Activated T-helper 1 cell treated with Interleukin-2 at 50 U/mL for 16 hours (primary cell): ENCODE measurements around the gene CNTNAP4.

ENCODE experiments used
- DNase-seq: peaks from one replicate; pipeline ENCODE4 v3.0.0-alpha.2; 2020; ENCODE audit warnings: low read depth

Gene CNTNAP4

GRCh38 chr16:76490036-76490639 is 212.9 kb downstream of the CNTNAP4 start:
- DNase-seq, result no peak

DNA sequence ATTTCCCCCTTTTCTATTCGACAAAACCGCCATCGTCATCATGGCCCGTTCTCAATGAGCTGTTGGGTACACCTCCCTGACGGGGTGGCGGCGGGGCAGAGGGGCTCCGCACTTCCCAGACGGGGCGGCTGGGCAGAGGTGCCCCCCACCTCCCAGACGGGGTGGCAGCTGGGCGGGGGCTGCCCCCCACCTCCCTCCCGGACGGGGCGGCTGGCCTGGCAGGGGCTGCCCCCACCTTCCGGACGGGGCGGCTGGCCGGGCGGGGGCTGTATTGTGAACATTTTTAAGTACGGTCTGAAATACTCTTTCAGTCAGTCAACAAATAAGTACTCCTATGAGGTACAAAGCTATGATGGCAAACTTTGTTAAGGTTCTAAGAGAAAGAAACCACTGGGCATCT is 222.8 kb downstream of the CNTNAP4 start:
- DNase-seq, result no peak

DNA sequence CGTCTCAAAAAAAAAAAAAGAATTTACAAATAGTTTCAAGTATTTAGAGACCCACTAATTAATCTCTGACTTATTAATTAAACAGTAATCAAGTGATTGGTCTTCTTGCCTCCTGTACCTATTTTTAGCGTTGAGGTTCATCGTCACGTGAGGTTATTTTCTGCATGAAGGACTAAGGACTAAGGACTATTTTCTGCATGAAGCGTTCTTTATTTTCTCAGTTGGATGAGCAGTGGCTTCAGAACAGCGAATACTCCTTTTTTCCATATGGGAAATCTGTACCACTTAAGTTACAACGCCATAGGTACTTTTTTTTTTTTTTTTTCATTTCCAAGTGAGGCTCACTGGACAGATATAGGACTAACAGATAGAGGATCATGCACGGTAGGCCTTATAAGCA is 224.9 kb downstream of the CNTNAP4 start:
- DNase-seq, result no peak

GRCh38 chr16:76502555-76502954 is 225.4 kb downstream of the CNTNAP4 start:
- no peak for DNase-seq

DNA sequence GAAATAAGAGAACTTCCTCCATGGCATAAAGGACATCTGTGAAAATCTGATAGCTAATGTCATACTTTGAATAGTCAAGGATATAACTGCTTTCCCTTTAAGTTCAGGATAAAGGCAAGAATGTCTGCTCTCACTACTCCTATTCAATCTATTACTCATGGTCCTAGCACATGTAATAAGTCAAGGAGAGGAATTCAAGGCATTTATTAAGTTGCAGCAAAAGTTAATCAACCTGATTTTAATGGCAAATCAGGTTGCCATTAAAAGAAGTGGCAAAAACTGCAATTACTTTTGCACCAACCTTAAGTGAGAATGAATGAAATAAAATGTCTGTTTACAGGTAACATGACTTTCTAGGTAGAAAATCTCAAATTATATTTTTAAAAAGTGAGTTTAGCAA is 225.9 kb downstream of the CNTNAP4 start:
- DNase-seq, result no peak

DNA sequence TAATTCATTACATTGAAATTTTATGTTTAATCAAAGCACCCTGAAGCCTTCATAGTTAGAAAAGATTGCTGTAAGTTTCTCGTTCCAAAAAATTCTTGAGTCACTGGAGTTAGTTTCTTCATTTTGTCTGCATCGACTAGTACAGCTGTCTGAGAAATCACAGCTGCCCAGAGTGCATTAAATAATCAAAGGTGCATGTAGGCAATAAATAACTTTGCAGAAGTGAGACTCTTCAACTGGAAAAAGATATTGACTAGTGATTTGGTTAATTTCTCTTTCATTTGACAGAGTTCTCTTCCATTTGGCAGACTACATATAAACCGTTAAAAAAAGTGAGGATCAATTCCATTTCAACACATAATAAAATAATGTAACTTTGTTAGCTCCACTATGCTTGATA is 234.0 kb downstream of the CNTNAP4 start:
- DNase-seq, result no peak

DNA sequence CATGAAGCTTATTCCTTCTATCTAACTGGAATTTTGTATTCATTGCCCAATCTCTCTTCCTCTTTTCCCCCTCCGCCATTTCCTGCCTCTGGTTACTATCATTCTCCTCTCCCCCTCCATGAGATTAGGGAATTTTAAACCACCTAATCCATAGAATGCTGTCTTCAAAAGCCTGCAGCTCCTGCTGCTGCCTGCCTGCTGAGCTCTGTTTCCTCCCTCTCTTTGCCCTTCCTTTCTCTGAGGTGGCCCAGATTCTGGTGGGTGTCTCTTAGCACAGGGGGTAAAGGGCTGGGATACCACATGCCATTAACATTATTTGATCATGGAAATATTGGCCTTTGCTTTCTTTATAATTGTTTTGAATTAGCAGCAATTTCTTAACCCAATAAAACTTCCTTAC is 241.6 kb downstream of the CNTNAP4 start:
- no peak for DNase-seq

- DNase-seq, result no peak
Measured at GRCh38 chr16:76524356-76524755, 247.2 kb downstream of the CNTNAP4 start.

DNA sequence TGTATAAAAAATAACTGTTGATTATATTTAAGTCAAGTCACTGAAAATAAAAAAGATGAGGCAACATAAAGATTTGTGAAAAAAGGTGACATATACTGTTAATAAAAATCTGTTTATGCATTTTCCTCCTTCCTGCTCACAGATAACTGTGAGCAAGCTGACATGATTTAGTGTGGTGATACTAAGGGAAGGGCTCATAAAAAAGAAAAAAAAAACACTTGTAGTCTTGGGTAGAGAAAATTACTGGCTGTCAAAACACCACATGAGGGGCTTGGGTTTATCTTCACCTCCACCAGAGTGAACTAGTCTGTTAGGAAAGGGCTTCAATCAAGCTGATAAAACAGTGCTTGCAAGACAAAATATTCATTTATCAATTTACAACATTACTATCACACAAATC is 247.6 kb downstream of the CNTNAP4 start:
- DNase-seq, result no peak

DNA sequence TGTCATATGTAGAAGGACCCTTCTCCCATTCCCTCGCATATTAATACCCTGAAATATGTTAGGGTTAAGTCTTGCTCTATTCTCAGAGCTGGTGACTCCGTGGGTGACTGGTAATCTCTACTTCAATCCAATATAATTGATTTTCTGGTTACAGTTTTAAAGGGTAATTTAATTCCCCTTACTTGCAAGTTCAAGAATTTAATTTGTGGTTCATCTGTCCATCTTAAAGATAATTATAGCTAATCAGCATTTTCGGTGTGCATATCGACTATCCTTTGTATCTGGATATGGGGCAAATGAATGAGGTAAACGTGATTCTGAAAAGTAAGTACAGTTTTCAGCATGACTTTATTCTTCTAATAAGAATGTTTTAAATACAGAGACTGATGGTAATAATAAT is 250.0 kb downstream of the CNTNAP4 start:
- no peak for DNase-seq

- no peak for DNase-seq
Measured at GRCh38 chr16:76529120-76529519, 251.9 kb downstream of the CNTNAP4 start.

- DNase-seq, result no peak
Measured at GRCh38 chr16:76531236-76531635, 254.0 kb downstream of the CNTNAP4 start.

GRCh38 chr16:76532188-76532973 is 255.2 kb downstream of the CNTNAP4 start:
- no peak for DNase-seq

- no peak for DNase-seq
Measured at GRCh38 chr16:76539609-76540008, 262.4 kb downstream of the CNTNAP4 start.

GRCh38 chr16:76541070-76541469 is 263.9 kb downstream of the CNTNAP4 start:
- DNase-seq, result no peak

- DNase-seq, result no peak
Measured at GRCh38 chr16:76565542-76565941, 288.3 kb downstream of the CNTNAP4 start.

DNA sequence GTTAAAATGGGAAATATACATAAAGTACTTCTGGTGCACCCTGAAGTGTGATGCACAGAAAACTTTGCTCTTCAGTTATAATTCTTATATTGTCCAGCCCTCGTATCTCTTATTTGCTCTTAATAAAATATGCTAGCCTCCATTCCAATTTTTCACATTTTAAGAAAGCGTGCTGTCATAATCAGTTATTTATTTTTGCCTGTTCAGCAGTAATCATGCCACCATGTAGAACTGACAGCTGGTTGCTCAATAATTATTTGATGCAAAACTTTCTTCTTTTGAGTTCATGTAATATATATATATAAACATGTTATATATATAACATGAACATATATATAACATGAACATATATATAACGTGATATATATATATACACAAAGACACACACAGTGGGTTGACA is 294.6 kb downstream of the CNTNAP4 start:
- no peak for DNase-seq

DNA sequence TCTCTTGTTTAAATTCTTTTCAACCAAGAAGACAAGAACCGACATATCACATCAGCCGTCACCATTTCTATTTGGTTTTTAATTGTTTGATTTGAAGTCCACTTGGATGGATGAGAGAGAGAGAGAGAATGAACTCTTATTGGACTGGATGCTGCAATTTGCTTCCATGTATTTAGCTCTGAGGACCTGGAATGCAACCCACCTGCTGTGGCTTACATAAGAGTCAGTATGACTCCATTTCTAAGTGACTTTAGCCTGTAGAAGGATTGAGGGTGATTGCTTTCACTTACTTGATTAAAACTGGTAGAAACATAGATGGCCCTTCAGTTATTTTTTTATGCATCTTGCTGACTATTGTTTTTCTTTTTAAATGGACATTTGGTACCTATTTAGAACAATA is 296.1 kb downstream of the CNTNAP4 start:
- no peak for DNase-seq

DNA sequence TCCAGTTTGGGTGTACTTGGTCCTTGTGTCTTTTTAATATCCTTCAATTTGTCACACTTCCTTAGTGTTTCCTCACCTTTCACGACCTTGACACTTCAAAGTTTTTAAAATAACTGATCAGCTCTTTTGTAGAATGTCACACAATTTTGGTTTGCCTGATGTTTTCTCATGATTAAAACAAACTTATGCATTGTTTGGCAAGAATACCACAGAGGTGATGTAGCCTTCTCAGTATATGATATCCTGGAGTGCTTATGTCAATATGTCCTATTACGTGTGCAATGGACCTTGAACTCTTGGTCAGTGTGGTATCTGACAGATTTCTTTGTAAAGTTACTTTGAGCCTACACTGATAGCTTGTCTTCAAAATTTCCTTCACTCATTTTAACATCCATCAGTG is 297.4 kb downstream of the CNTNAP4 start:
- no peak for DNase-seq

GRCh38 chr16:76576526-76576925 is 299.3 kb downstream of the CNTNAP4 start:
- no peak for DNase-seq

DNA sequence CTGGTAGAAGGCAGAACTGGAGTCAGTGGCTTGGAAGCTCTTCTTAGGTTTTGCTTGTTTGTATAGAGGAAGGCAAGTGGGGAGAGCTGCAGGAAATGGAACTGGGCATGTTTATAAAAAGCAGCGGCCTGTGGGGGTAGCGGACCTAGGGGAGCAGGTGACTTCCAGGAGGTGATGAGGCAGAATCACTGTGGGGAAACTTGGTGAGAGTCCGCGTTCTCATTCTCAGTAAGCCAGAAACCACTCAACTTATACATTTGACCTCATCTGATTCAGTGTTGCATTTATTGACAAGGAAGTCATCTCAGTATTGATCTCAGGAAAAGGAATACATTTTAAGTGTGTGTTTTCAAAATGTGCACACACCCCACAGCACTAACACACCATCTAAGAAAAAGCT is 299.8 kb downstream of the CNTNAP4 start:
- DNase-seq, result no peak

GRCh38 chr16:76579277-76579922 is 302.2 kb downstream of the CNTNAP4 start:
- no peak for DNase-seq

DNA sequence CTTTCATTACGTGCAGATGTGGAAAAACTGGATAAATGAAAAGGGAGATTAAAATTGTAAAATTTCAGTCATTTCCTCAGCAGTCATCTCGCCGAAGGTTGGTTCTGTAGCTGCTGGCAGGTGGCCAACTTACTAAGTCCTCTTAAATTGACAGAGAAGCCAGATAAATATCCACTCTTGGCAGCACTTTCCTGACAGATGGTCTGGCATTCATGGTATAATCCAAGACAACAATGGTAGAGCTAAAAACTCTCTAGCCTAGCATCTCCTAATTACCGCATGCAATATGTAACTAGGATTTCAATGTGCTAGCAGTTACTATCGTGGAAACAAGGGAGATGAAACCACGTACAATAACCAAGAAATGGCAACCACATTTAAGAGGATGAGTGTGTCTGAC is 306.3 kb downstream of the CNTNAP4 start:
- DNase-seq, result no peak
